ENCODE results near the gene RAB24. TPM values are rescaled to one million over a fixed set of nuclear protein-coding genes. Genes with fewer than 3 reads are reported as not detected.

Gene RAB24
- total RNA-seq, 2 donors from 2014 or later: 79.1 to 92.0 TPM

DNA sequence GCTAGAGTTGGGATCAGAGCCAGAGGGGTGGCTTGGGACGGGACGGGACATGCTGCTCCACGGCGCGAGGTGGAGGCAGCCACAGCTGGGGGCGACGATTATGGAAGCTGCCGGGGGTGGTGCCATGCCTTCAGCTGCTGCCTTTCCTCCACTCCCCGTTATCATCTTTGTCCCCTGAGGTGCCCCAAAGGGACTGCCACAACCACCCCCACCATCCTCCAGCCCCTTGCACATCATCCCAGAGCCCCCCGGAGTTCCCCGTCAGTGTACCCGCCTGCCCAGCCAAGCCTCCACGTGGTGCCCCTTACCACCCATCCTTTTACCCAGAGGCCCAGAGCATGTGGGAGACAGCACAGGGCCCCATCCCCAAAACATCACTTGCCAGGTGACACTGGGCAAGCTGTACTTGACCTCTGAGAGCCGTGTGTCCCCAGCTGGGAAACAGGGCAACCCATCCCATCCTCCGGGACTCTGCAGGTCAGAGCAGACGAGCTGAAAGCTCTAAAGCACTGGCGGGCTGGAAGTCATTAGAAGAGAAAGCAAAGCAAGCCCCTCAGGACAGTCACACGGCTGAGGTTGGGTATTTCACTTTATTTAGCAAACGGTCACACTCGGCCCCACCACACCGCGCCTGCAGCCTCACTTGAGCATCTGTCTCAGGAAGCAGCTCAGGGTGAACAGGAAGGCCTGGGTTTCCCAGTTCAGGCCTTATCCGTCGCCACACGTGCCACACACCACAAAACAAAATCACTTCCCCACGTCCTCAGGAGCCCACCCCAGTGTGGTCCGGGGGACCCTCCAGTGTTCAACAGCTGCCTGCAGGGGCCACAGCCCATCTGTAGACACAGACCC, 27.7 kb upstream of the RAB24 start:
- DNase-seq (no peak), ATAC-seq (no peak)
- Histone ChIP-seq H3K36me3 (replicated peaks in 1 of 2; ENCODE audit: insufficient read depth in 1 of 2, low read depth in 2 of 2) (peaks cover 10 to 23% of the 10 kb centered on the region in 2 donors), H3K4me1 (peaks cover 35% of the 10 kb centered on the region), H3K4me3 (no peak overlapping the region), H3K9me3 (no peaks in the 10 kb centered on the region), H3K27me3 (no peaks in the 10 kb centered on the region), H3K27ac (peak overlapping the region in 2 of 4 donors; percentile 17 to 51)
- TF ChIP-seq, protein P1, sequence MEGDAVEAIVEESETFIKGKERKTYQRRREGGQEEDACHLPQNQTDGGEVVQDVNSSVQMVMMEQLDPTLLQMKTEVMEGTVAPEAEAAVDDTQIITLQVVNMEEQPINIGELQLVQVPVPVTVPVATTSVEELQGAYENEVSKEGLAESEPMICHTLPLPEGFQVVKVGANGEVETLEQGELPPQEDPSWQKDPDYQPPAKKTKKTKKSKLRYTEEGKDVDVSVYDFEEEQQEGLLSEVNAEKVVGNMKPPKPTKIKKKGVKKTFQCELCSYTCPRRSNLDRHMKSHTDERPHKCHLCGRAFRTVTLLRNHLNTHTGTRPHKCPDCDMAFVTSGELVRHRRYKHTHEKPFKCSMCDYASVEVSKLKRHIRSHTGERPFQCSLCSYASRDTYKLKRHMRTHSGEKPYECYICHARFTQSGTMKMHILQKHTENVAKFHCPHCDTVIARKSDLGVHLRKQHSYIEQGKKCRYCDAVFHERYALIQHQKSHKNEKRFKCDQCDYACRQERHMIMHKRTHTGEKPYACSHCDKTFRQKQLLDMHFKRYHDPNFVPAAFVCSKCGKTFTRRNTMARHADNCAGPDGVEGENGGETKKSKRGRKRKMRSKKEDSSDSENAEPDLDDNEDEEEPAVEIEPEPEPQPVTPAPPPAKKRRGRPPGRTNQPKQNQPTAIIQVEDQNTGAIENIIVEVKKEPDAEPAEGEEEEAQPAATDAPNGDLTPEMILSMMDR (IDR thresholded peaks at IDR 0.05): no peak
- no peak for TF ChIP-seq POLR2A (IDR thresholded peaks at IDR 0.05)
- WGBS, 2 donors: 81 to 95% methylated on average over 24 to 27 of the region's 27 CpGs
- intact Hi-C loops (cut with DNase I): no loop called here

DNA sequence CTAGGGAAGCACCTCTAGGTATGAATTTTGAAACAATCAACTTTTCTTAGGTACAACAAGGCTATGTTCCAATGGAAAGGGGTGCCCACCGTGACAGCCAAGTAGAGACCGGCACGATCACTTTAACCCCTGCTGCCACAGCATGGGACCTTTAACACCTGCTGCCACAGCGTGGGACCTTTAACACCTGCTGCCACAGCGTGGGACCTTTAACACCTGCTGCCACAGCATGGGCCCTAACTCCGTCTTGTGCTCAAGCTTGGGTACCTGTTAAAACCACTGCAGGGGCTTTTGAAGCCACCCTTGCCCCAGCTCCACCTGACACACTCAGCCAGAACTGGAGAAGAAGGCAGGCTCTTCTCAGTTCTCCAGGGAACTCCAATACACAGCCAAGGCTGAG, 26.4 kb upstream of the RAB24 start:
- intact Hi-C loops (cut with DNase I): no loop called here
- peak; percentile 62 to 70 (median 67) for DNase-seq
- TF ChIP-seq, protein P1 (IDR thresholded peaks at IDR 0.05): no peak
- TF ChIP-seq POLR2A (IDR thresholded peaks at IDR 0.05): no peak
- no peaks in the 10 kb centered on the region for H3K9me3 ChIP-seq
- WGBS, 2 donors: 39 to 43% methylated on average over 6 of the region's 6 CpGs
- H3K27me3 ChIP-seq: no peaks in the 10 kb centered on the region
- H3K36me3 ChIP-seq (replicated peaks in 1 of 2; ENCODE audit: insufficient read depth in 1 of 2, low read depth in 2 of 2): peaks cover 6 to 15% of the 10 kb centered on the region in 2 donors
- H3K4me1 ChIP-seq: peaks cover 47% of the 10 kb centered on the region
- peak; percentile 39 for ATAC-seq
- no peak overlapping the region for H3K4me3 ChIP-seq
- H3K27ac ChIP-seq: peak overlapping the region in 2 of 4 donors; percentile 22 to 51

- intact Hi-C loops (cut with DNase I): no loop called here
- H3K27me3 ChIP-seq: no peaks in the 10 kb centered on the region
- TF ChIP-seq, protein P1 (IDR thresholded peaks at IDR 0.05): no peak
- TF ChIP-seq POLR2A (IDR thresholded peaks at IDR 0.05): no peak
- peaks cover 47% of the 10 kb centered on the region for H3K4me1 ChIP-seq
- peak overlapping the region; percentile 50 to 75 (median 62) for H3K27ac ChIP-seq
- no peaks in the 10 kb centered on the region for H3K9me3 ChIP-seq
- WGBS, 2 donors: 89 to 91% methylated on average over 18 to 19 of the region's 19 CpGs
- peaks cover 0 to 5% of the 10 kb centered on the region in 2 donors for H3K36me3 ChIP-seq (replicated peaks in 1 of 2; ENCODE audit: insufficient read depth in 1 of 2, low read depth in 2 of 2)
- no peak overlapping the region for H3K4me3 ChIP-seq
- ATAC-seq (no peak), DNase-seq (no peak)
These were observed 25.2 kb upstream of the RAB24 start for GRCh38 chr5:177328545-177329231.

DNA sequence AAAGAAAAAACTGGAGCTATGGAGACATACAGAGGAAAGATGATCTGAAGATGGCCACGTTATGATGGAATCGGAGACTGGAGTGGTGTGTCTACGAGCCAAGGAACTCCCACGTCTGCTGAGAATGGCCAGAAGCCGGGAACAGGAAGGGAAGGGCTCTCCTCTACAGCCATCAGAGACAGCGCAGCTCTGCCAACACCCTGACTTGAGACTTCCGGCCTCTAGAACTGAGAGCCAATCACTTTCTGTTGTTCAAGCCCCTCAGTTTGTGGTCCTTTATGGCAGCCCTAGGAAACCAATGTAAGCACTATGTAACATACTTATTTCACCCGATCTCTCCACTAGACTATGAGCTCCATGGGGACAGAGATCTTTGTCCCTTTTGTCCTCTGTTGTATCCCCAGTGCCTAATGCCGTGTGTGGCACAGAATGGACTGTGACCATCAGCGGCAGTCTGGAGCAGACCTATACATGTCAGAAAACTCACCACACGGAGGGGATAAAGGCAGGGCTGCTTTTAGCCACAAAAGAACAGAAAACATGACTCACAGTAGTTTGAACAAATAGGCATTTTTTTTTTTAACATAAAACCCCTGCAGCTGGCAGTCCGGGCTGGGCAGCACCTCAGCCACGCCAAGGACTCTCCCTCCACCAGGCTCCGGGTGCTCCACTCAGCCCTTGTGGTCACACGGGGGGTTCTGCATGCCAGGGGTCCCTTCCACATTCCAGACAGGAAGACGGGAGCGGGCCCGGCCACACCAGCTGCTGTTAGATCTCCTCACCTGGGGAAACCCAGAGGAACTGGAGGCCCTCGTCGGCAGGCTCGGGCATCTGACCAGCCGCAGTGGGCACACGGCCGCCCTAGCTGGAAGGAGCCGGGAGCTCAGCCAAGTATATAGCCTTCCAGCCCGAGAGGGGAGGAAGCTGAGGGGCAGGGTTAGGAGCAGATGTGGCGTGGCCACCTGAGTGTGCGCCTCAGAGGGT, 24.3 kb upstream of the RAB24 start:
- DNase-seq: peak in 3 of 4 donors; percentile 51 to 66 (median 58)
- Histone ChIP-seq H3K27me3 (no peaks in the 10 kb centered on the region), H3K4me3 (no peak overlapping the region), H3K27ac (peak overlapping the region; percentile 50 to 75 (median 62)), H3K4me1 (peaks cover 47% of the 10 kb centered on the region), H3K36me3 (replicated peaks in 1 of 2; ENCODE audit: insufficient read depth in 1 of 2, low read depth in 2 of 2) (no peaks in the 10 kb centered on the region), H3K9me3 (no peaks in the 10 kb centered on the region)
- 52 to 61% methylated on average over 17 to 27 of the region's 28 CpGs for WGBS, 2 donors
- intact Hi-C loops (cut with DNase I): no loop called here
- ATAC-seq: peak; percentile 41
- TF ChIP-seq, protein P1 (IDR thresholded peaks at IDR 0.05): no peak
- TF ChIP-seq POLR2A (IDR thresholded peaks at IDR 0.05): no peak
